Measurements from ENCODE around the gene RXRA. TPM values are rescaled to one million over a fixed set of nuclear protein-coding genes. Genes with fewer than 3 reads are reported as not detected.

Gene RXRA
- total and polyA plus RNA-seq, 9 donors = 19.0 to 44.4 (median 32.0) TPM

DNA sequence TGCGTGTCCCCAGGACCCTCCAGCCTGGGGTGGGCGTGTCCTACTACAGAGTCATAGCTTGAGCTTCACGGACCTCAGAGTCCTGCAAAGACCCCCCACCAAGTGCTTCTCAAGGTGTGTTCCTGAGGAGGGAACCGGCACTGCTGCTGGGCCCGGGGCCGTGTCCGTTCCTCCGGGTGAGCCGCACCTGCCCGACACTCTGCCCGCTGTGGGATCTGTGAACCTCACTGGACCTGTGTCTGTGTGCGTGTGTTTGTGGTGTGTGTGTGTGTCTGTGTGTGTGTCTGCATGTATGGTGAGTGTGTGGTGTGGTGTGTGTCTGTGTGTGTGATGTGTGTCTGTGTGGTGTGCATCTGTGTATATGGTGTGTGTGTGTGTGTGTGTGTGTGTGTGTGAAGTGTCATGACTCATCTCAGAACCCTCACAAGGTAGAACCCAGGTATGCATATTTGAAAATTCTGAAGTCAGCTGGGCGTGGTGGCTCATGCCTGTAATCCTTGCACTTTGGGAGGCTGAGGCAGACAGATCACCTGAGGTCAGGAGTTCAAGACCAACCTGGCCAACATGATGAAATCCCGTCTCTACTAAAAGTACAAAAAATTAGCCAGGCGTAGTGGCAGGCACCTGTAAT is 40.9 kb upstream of the RXRA start:
- Histone ChIP-seq H3K36me3 (ENCODE audit: control insufficient read depth, insufficient read depth, low read length) (no peaks in the 10 kb centered on the region), H3K9me3 (replicated peaks; ENCODE audit: control insufficient read depth, low read depth, low read length) (no peaks in the 10 kb centered on the region), H3K4me1 (ENCODE audit: control insufficient read depth, insufficient read depth, low read length) (peaks cover 22% of the 10 kb centered on the region), H3K4me3 (ENCODE audit: low read length) (no peak overlapping the region), H3K27me3 (ENCODE audit: control insufficient read depth, insufficient read depth, low read length) (peaks cover 14% of the 10 kb centered on the region), H3K27ac (ENCODE audit: low read length) (no peak overlapping the region)
- no peak for DNase-seq
- 78% methylated on average over 12 of the region's 15 CpGs for WGBS (ENCODE audit: insufficient coverage)

DNA sequence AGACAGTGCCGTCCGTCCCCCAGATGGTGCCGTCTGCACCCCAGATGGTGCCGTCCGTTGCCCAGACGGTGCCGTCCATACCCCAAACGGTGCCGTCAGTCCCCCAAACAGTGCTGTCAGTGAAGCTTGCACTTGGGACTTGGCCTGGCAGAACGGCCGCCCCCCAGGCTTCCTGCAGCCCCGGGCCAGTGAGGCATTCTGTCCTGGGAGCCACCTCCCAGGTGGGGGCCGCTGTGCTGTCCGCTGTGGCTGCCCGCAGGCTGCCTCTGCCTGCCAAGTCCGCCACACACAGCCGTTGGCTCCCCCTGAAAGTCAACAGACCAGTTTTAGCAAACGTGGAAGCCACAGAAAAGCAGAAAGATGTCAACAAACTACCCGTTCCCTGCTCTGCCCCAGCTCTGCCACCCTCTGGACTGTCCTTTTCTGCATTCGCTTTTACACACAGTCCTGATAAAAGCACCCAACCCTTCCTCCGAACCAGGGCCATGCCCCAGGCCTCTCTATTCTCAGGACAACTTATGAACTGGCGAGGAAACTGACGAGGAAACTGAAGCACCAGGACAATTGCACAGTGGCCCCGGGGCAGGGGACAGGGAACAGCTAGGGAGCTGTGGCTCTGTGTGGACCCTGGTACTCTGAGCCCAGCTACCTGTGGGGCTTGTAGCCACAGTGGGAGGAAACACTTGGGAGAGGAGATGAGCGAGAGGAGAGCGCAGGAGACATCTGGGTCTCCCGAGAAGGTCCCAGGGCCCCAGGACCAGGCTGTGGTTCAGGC is 39.6 kb upstream of the RXRA start:
- H3K27me3 ChIP-seq (ENCODE audit: control insufficient read depth, insufficient read depth, low read length) = peaks cover 16% of the 10 kb centered on the region
- WGBS (ENCODE audit: insufficient coverage) = 66% methylated on average over 22 of the region's 27 CpGs
- no peaks in the 10 kb centered on the region for H3K9me3 ChIP-seq (replicated peaks; ENCODE audit: control insufficient read depth, low read depth, low read length)
- no peak overlapping the region for H3K4me3 ChIP-seq (ENCODE audit: low read length)
- peaks cover 22% of the 10 kb centered on the region for H3K4me1 ChIP-seq (ENCODE audit: control insufficient read depth, insufficient read depth, low read length)
- DNase-seq = no peak
- no peaks in the 10 kb centered on the region for H3K36me3 ChIP-seq (ENCODE audit: control insufficient read depth, insufficient read depth, low read length)
- H3K27ac ChIP-seq (ENCODE audit: low read length) = no peak overlapping the region

GRCh38 chr9:134287591-134288491 is 38.4 kb upstream of the RXRA start:
- 78% methylated on average over 12 of the region's 35 CpGs for WGBS (ENCODE audit: insufficient coverage)
- H3K27ac ChIP-seq (ENCODE audit: low read length) = no peak overlapping the region
- peaks cover 16% of the 10 kb centered on the region for H3K27me3 ChIP-seq (ENCODE audit: control insufficient read depth, insufficient read depth, low read length)
- H3K4me3 ChIP-seq (ENCODE audit: low read length) = no peak overlapping the region
- no peak for DNase-seq
- H3K4me1 ChIP-seq (ENCODE audit: control insufficient read depth, insufficient read depth, low read length) = peaks cover 17% of the 10 kb centered on the region
- no peaks in the 10 kb centered on the region for H3K36me3 ChIP-seq (ENCODE audit: control insufficient read depth, insufficient read depth, low read length)
- no peaks in the 10 kb centered on the region for H3K9me3 ChIP-seq (replicated peaks; ENCODE audit: control insufficient read depth, low read depth, low read length)

- Histone ChIP-seq H3K27me3 (ENCODE audit: control insufficient read depth, insufficient read depth, low read length) (peaks cover 16% of the 10 kb centered on the region), H3K36me3 (ENCODE audit: control insufficient read depth, insufficient read depth, low read length) (no peaks in the 10 kb centered on the region), H3K27ac (ENCODE audit: low read length) (no peak overlapping the region), H3K4me1 (ENCODE audit: control insufficient read depth, insufficient read depth, low read length) (peaks cover 17% of the 10 kb centered on the region), H3K9me3 (replicated peaks; ENCODE audit: control insufficient read depth, low read depth, low read length) (no peaks in the 10 kb centered on the region), H3K4me3 (ENCODE audit: low read length) (no peak overlapping the region)
- no peak for DNase-seq
- WGBS (ENCODE audit: insufficient coverage) = 82% methylated on average over 10 of the region's 10 CpGs
These were observed 37.5 kb upstream of the RXRA start for GRCh38 chr9:134288746-134289145.

DNA sequence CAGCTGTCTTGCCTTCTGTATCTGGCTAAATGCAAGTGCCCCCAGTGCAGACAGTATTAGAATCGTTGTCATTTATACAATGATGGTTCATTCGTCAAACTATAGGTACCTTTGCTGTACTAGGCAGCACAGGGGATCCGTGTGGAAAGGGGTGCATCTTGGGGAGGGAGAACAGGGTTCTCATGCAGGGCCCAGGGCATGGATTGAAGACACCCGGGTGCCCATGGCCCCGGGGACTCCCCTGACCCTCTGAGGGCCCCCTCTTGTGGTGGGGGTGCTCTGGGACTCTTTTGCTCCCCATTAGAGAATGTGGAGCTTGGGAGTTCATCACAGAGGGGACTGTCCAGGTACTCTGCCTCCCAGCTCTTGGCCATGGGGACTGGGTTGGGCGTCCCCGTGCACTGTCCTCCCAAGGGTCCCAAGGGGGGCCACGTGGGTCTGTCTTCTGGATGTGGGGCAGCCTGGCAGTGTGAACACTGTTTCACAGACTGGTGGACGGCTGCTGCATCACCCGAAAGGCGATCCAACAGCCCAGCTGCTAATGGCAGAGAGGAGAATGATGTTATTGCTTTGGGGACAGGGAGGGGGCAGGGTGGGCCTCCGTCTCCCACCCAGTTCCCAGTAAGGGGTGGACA is 36.9 kb upstream of the RXRA start:
- Histone ChIP-seq H3K9me3 (replicated peaks; ENCODE audit: control insufficient read depth, low read depth, low read length) (no peaks in the 10 kb centered on the region), H3K4me1 (ENCODE audit: control insufficient read depth, insufficient read depth, low read length) (peaks cover 16% of the 10 kb centered on the region), H3K27me3 (ENCODE audit: control insufficient read depth, insufficient read depth, low read length) (peaks cover 16% of the 10 kb centered on the region), H3K36me3 (ENCODE audit: control insufficient read depth, insufficient read depth, low read length) (no peaks in the 10 kb centered on the region), H3K27ac (ENCODE audit: low read length) (no peak overlapping the region), H3K4me3 (ENCODE audit: low read length) (no peak overlapping the region)
- DNase-seq = no peak
- 67% methylated on average over 11 of the region's 12 CpGs for WGBS (ENCODE audit: insufficient coverage)

DNA sequence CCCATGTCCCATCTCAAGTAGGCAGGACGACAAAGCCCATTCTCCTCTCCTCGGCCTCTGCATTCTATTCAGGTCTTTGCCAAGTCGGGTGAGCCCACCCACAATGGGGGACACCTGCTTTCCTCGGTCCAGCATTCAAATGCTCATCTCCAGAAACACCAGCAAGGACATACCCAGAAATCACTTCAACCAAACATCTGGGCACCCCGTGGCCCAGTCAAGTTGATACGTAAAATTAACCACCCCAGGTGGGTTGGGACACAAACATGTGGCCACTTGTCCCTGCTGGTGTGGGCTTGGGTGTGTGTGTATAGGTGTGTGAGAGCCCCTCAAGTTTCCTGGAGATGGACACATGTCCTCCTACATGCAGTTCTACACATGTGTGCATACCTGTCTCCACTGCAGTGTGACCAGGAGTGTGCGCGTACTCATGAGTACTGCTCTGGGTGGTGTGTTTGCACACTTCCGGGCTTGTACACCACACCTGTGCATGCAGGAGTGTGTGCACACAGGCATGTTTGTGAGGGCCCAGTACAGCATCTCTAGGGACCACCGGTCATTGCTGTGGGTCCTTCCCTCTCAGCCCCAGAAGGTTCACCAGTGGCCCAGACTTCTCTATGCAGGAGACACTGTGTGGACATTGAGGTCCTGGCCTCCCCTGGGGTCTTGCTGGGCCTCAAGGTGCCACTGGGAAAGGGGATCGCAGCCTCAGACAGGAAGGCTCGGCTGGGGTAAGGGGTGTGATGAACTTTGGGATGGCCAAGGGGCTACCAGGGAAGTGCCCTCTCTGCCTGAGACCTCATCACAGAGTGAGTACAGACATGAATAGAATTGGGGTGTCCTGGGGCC is 35.4 kb upstream of the RXRA start:
- H3K36me3 ChIP-seq (ENCODE audit: control insufficient read depth, insufficient read depth, low read length) = no peaks in the 10 kb centered on the region
- H3K4me3 ChIP-seq (ENCODE audit: low read length) = no peak overlapping the region
- peaks cover 20% of the 10 kb centered on the region for H3K4me1 ChIP-seq (ENCODE audit: control insufficient read depth, insufficient read depth, low read length)
- 94% methylated on average over 7 of the region's 12 CpGs for WGBS (ENCODE audit: insufficient coverage)
- peaks cover 20% of the 10 kb centered on the region for H3K27me3 ChIP-seq (ENCODE audit: control insufficient read depth, insufficient read depth, low read length)
- no peak overlapping the region for H3K27ac ChIP-seq (ENCODE audit: low read length)
- DNase-seq = no peak
- no peaks in the 10 kb centered on the region for H3K9me3 ChIP-seq (replicated peaks; ENCODE audit: control insufficient read depth, low read depth, low read length)

GRCh38 chr9:134291452-134291881 is 34.8 kb upstream of the RXRA start:
- no peak overlapping the region for H3K4me3 ChIP-seq (ENCODE audit: low read length)
- DNase-seq = no peak
- H3K27me3 ChIP-seq (ENCODE audit: control insufficient read depth, insufficient read depth, low read length) = peaks cover 19% of the 10 kb centered on the region
- H3K27ac ChIP-seq (ENCODE audit: low read length) = no peak overlapping the region
- H3K4me1 ChIP-seq (ENCODE audit: control insufficient read depth, insufficient read depth, low read length) = peaks cover 20% of the 10 kb centered on the region
- H3K36me3 ChIP-seq (ENCODE audit: control insufficient read depth, insufficient read depth, low read length) = no peaks in the 10 kb centered on the region
- WGBS (ENCODE audit: insufficient coverage) = 92% methylated on average over 7 of the region's 11 CpGs
- no peaks in the 10 kb centered on the region for H3K9me3 ChIP-seq (replicated peaks; ENCODE audit: control insufficient read depth, low read depth, low read length)

DNA sequence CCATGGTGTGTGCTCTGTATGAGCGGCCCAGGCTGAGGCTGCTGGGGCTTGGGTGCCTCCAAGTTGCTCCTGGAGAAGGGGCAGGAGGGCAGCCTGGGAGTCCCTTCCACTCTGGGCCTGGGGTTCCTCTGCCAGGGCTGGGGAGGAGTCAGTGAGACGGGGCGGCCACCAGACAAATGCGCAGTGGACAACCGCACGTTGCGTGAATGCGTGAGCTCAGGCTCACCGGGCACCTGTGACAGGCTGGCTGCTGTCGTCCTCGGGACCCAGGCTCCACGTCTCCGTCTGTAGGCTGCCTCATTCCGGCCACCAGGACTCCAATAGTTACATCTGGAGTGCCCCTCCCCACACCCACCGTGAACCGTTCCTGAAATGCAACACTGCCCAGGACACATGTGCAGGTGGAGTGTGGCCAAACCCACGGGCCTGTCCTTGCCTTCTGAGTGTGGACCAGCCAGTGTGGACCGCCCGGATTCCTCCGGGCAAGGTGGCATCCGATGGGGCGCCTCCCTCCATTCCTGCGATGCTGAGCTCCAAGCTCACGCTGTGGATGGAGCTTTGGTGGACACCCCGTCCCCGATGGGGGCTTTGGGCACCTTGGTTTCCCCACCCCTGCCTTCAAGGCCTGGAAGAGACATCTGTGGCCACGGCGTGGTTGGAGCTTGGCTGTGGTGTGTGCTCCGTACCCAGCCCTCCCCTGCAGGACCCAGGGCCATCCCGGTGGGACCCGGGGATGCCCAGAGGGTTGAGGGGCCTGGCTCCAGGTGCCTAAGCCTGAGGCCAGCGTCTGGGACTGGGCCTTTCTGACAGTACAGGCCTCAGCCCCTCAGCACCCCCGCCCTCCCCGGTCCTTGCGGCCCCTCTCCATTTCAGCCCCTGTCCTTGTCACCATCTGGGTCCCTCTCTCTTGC is 34.0 kb upstream of the RXRA start:
- H3K9me3 ChIP-seq (replicated peaks; ENCODE audit: control insufficient read depth, low read depth, low read length) = no peaks in the 10 kb centered on the region
- WGBS (ENCODE audit: insufficient coverage) = 86% methylated on average over 32 of the region's 35 CpGs
- no peak overlapping the region for H3K27ac ChIP-seq (ENCODE audit: low read length)
- H3K4me3 ChIP-seq (ENCODE audit: low read length) = no peak overlapping the region
- H3K27me3 ChIP-seq (ENCODE audit: control insufficient read depth, insufficient read depth, low read length) = peaks cover 20% of the 10 kb centered on the region
- peaks cover 20% of the 10 kb centered on the region for H3K4me1 ChIP-seq (ENCODE audit: control insufficient read depth, insufficient read depth, low read length)
- DNase-seq = no peak
- H3K36me3 ChIP-seq (ENCODE audit: control insufficient read depth, insufficient read depth, low read length) = no peaks in the 10 kb centered on the region
